HG03520 (cell line): Measurements from ENCODE around the gene CBFA2T2.
"Not testable (repeated sequence)": the region's sequence is repeated elsewhere in the genome, so short reads cannot be mapped to it uniquely, and the experiment has no call there.

ENCODE experiments used
- ATAC-seq: cut with Tn5 transposase; IDR thresholded peaks from one replicate; pipeline ENCODE4 v1.9.1; 2021; ENCODE audit warnings: mild to moderate bottlenecking, moderate library complexity; ENCODE audit not compliant: unreplicated experiment

The CBFA2T2 gene

GRCh38 chr20:33470457-33470856 lies 19.4 kb upstream of the CBFA2T2 start:
- no peak for ATAC-seq

GRCh38 chr20:33470866-33471265 lies 19.0 kb upstream of the CBFA2T2 start:
- ATAC-seq = no peak

- no peak for ATAC-seq
These were observed 16.9 kb upstream of the CBFA2T2 start for GRCh38 chr20:33472868-33473435.

- no peak for ATAC-seq
These were observed 15.6 kb upstream of the CBFA2T2 start for GRCh38 chr20:33474097-33474873.

- ATAC-seq = no peak
These were observed 14.9 kb upstream of the CBFA2T2 start for GRCh38 chr20:33474963-33475362.

- no peak for ATAC-seq
These were observed 14.3 kb upstream of the CBFA2T2 start for GRCh38 chr20:33475381-33476152.

- ATAC-seq = no peak
These were observed 12.3 kb upstream of the CBFA2T2 start for GRCh38 chr20:33477386-33478234.

- ATAC-seq = no peak
These were observed 9.8 kb upstream of the CBFA2T2 start for GRCh38 chr20:33480048-33480447.

- ATAC-seq = no peak
These were observed 8.4 kb upstream of the CBFA2T2 start for GRCh38 chr20:33481431-33481941.

GRCh38 chr20:33482581-33482980 lies 7.3 kb upstream of the CBFA2T2 start:
- no peak for ATAC-seq

GRCh38 chr20:33483186-33483585 lies 6.7 kb upstream of the CBFA2T2 start:
- not testable (repeated sequence) for ATAC-seq

GRCh38 chr20:33488201-33488600 lies 1.7 kb upstream of the CBFA2T2 start:
- ATAC-seq = no peak

GRCh38 chr20:33488661-33489494 lies 1.0 kb upstream of the CBFA2T2 start:
- ATAC-seq = not testable (repeated sequence)

GRCh38 chr20:33489495-33490022 lies 337 bp upstream of the CBFA2T2 start:
- peak; percentile 84 for ATAC-seq

- ATAC-seq = no peak
These were observed 1.2 kb downstream of the CBFA2T2 start for GRCh38 chr20:33490934-33491656.

GRCh38 chr20:33493076-33493766 lies 3.3 kb downstream of the CBFA2T2 start:
- ATAC-seq = no peak

GRCh38 chr20:33496776-33497175 lies 6.9 kb downstream of the CBFA2T2 start:
- ATAC-seq = not testable (repeated sequence)

GRCh38 chr20:33499355-33499754 lies 9.5 kb downstream of the CBFA2T2 start:
- ATAC-seq = no peak
